Hematopoietic multipotent progenitor cell (in vitro differentiated cells): ENCODE results near the gene BTN2A1. TPM values are rescaled to one million over a fixed set of nuclear protein-coding genes. Genes with fewer than 3 reads are reported as not detected.
"Not testable (repeated sequence)": the region's sequence is repeated elsewhere in the genome, so short reads cannot be mapped to it uniquely, and the experiment has no call there.

Experiments
- DNase-seq, 3 donors: peaks; one replicate each; pipeline ENCODE4 v3.0.0-alpha.2; 2011 to 2015; ENCODE audit warnings: low read depth in 2 of 3, low spot score in 2 of 3
- small RNA-seq: library from RNA; depleted of rRNA; stranded (forward); fragments of <200 nt; gene quantifications from one replicate; pipeline ENCODE3, GENCODE V24; 2012
- total RNA-seq: library from RNA; depleted of rRNA; stranded (reverse); fragments of >200 nt; gene quantifications from one replicate; pipeline ENCODE4 v1.2.3, GENCODE V29; 2012

Gene BTN2A1
- total RNA-seq, 1 donor = 10.0 TPM

DNA sequence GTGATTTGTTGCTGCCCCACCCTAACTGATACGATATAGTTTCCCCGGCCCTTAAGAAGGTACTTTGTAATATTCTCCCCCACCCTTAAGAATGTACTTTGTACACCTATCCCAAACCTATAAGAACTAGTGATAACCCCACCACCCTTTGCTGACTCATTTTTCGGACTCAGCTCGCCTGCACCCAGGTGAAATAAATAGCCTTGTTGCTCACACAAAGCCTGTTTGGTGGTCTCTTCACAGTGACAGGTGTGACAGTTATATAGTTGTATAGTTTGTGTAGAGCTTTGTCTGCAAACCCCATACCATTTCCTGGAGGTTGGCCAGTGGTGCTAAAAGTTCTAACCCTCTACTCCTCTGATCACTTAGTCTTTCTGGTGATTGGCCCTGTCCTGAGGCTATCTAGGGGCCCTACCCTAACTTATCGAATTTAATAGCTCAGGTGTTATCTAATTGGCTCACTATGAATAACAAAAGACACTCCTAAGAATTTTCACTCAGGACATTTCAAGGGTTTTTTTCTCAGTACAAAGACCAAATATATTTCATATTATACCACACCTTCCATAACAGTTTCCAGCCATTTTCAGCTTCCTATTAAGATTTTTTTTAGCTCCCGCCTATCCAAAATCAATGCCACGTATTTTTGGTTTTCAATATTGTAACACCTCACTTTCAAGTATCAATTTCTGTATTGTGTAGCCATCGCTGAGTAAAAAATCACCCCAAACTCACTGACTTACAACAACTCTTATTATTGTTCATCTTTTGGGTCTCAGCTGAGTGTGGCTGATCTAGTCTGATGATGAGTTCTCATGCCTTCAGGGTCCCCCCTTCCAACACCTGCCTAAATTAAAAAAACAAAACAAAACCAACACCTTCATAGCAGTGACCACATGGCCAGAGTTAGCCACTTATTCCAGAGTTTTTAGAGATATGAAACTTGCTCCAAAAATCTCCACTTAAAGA is 32.5 kb downstream of the BTN2A1 start:
- DNase-seq = no peak

DNA sequence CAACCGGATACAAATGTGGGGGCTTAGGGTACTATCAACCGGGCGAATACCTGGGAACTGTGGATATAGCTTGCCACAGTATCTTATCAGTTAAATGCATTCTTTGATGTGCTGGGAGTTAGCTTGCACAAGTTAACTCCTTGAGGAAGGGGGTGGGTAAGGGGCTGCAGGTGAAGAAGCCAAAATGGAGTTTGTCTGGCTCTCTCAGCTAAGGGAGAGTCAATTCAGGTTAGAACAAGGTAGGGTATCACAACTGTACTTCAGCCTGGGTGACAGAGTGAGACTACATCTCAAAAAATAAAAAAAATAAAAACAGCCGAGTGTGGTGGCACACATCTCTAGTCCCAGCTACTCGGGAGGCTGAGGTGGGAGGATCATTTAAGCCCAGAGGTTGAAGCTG is 33.8 kb downstream of the BTN2A1 start:
- no peak for DNase-seq

DNA sequence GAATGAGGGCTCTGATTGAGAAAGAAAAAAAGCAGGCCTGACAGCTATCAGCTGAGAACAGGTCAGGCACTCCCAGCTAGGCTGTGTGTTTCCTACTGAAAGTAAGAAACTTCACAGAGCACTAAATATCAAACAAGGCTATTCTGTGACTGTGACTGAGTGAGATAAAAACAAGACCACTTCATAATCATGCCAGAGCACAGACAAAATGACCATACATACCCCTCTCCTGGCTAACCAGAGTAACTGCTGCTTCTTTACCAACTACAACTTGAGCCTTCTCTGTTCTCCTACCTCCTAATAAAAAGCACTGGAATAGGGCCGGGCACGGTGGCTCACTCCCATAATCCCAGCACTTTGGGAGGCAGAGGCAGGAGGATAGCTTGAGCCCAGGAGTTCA is 35.5 kb downstream of the BTN2A1 start:
- DNase-seq = peak in 2 of 3 donors; percentile 50 to 66

DNA sequence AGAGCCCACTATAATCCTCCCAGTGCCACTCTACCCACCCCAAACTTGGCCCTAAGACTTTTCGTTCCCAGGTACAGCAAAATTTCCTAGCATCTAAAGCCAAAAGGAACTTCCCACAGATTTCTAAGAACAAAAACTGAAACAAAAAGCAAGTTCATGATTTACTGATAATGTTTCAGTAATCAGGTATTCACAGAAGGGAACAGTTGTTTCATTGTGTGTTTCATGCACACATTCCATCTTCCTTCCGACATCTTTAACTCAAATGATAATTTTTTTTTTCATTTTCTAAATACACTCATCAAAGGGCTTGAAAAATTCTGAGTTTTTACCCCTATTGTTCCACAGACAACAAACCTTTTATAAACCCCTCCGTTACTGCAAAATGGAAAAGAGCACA is 36.4 kb downstream of the BTN2A1 start:
- DNase-seq = no peak

DNA sequence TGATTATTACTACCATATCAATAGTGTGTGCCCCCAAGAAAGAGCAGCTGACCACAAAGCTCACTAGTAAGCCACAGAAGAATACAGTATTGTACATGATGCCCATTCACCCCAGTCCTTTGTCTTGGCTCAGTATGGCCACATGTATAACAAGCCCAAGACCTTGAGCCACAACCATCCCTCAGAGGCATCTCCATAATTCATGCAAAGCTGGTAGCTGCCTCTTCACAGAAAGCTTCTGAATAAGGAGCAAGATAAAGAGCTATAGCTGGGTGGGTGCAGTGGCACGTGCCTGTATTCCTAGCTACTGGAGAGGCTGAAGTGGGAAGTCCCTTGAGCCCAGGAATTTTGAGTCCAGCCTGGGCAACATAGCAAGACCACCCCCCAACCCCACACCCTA is 37.5 kb downstream of the BTN2A1 start:
- no peak for DNase-seq

DNA sequence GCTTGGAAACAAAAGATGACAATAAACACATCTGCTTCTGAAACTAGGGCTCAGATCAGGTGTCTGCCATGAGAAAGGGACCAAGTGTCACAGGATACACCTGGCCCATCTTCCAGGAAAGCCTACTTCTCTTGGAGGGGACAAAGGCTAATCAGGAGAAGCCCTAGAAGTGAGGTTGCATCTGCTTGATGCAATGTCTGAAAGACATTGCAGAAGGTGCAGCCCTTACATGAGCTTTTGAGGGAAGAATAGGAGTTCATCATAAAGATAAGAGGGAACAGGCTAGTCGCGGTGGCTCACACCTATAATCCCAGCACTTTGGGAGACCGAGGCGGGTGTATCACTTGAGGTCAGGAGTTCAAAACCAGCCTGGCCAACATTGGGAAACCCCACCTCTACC is 39.9 kb downstream of the BTN2A1 start:
- no peak for DNase-seq

DNA sequence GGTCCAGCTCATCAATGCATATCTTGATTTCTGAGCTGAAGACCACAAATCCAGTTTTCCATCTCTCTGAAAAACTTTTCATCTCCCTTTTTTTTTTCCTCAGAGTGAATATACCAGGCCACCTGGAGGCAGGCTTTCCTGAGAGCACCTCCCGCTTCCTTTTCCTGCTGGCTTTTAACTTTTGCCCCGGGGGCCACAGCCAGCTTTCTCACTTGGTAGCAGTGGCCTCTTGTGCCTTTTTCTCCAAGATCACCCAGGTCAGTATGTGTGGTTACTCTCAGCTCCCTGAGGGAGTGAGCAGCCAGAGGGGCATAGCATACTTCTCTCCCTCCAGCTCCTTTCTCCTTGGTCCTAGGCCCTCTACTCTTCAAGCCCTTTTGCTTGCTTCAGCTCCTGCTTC is 42.3 kb downstream of the BTN2A1 start, which contains the start of gene BTN1A1:
Gene BTN1A1, plus strand, starts transcription at position 202 of the 400 bp plus-strand sequence. CDS start 984 bp downstream, outside the sequence.
- no peak for DNase-seq

DNA sequence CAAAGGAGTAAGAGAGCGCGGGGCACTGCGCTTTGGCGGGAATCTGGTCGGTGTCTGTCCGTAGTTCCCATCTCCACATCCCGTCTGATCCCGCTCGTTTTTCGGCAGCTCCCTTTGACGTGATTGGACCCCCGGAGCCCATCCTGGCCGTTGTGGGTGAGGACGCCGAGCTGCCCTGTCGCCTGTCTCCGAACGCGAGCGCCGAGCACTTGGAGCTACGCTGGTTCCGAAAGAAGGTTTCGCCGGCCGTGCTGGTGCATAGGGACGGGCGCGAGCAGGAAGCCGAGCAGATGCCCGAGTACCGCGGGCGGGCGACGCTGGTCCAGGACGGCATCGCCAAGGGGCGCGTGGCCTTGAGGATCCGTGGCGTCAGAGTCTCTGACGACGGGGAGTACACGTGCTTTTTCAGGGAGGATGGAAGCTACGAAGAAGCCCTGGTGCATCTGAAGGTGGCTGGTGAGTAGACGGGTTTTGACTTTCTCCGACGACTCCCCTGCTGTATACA is 43.8 kb downstream of the BTN2A1 start:
- peak in 2 of 3 donors; percentile 6 to 39 for DNase-seq

DNA sequence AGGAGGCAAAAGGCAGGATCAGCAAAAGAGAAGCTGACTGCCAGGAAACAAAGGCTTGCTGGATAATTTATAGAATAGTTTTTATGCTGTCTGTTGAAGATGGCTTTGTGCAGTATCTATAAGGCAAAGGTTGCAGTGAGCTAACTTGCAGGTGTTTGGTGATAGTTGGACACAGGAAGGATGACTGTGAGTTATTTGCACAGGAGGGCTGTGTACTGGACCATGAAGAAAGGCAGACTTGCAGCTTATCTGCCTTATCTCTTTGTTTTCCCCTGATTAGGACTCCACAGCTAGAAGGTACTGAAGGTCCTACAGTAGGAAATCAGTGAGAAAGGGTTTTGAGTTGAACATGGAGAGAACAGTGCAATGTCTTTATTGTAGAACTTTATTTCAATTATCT is 44.4 kb downstream of the BTN2A1 start:
- DNase-seq = no peak

DNA sequence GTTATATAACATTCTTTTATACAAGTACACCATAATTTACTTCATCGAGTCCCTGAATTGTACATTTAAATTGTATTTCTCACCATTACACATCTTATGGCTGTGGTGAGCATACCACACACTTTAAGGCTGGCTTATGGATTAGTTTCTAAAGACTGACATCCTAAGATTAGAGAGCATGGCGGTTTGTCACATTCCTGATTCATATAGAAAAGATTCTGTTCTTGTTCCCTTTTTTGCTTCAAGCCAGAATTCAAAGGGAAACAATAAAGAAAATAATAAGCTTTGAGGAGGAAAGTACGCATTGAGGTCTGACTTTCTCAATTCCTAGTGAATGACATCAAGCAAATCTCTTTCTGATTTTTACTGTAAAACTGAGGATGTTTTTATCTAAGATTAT is 44.9 kb downstream of the BTN2A1 start:
- DNase-seq = no peak

DNA sequence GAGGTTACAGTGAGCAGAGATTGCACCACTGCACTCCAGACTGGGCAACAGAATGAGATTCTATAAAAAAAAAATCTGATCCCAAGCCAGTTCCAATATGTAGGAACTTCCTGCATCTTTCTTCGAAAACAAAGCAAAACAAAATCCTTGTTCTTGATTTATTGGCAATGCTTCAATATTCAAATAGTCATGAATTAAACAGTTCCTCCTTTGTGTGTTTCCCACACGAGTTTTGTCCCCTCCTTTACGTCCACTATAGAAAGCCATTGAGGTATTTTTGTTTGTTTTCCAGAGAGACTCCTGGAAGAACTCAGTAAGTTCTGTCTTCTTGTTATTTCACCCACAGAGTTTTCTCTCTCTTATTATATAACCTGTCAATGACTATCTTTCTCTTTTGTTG is 49.9 kb downstream of the BTN2A1 start:
- DNase-seq = no peak

DNA sequence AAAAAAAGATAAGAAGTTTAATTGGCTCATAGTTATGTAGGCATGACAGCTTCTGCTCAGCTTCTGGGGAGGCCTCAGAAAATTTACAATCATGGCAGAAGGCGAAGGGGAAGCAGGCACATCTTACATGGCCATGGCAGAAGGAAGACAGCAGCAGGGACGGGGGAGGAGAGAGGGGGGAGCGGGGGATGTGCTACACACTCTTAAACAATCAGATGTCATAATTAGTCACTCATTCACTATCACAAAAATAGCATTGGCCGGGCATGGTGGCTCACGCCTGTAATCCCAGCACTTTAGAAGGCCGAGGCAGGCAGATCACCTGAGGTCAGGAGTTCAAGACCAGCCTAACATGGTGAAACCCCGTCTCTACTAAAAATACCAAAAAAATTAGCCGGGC is 53.3 kb downstream of the BTN2A1 start:
- not testable (repeated sequence) for DNase-seq

DNA sequence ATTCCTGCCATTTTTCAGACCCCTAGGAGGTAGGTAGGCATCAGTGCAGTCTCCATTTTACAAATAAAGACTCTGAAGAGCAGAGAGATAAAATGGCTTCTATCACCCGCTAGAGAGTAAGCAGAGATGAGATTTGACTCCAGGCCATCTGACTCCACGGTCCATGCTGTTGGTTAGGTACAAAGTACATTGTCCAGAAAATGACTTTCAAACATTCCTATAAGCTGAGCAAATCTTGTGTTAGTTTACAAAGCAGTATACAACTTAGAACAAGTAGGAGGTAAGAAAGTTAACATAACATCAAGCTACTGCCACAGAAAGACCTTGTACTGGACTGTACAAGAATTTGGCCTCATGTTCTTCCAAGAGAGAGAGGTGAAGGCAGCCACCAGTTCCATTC is 57.2 kb downstream of the BTN2A1 start:
- DNase-seq = no peak

DNA sequence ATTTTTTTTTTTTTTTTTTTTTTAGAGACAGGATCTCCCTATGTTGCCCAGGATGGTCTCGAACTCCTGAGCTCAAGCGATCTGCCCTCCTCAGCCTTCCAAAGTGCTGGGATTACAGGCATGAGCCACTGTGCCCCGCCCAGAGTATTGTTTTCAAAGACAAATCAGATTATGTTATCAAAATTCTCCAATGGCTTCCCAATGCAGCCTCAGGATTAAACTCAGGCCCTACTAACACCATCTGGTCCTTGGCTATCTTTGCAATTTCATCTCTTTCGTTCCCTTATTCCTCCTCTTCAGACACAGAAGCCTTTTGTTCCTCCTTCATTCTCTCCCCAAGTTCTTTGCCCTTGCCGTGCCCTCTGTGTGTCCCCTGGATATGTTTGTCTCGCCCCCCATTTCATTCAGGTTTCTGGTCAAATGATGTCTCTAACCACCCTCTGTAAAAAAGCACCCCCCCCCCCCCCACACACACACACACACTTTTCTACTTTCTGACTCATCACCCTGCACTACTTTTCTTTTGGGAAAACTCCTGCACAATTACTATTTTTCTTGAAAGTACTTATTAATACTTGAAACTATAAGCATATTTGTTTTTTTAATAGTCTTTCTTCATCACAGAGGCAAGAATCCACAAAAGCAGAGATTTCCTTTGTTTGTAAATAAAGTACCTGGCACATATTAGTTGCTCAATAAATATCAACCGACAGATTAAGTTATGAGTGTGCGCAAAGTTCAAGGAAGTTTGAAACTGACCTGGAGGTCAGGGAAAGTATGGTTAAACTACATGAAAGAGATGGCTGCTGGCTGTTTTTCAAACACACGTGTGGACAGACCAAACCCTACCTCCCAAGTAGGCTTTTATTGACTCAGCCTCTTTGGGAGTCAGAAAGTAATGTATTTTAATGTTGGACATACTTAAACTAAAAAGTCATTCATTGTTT is 59.0 kb downstream of the BTN2A1 start:
- DNase-seq = no peak

Small RNA genes within 50 kb of the gene (small RNA-seq; reads per million reads assigned to genes)
- not detected for gene RNU6-502P

Other genes starting within 250 kb of the BTN2A1 start
- gene BTN3A2, start 92.8 kb upstream of the BTN2A1 start, total RNA-seq = 42.0 TPM
- gene BTN2A2, start 74.8 kb upstream of the BTN2A1 start, total RNA-seq = 18.6 TPM
- gene BTN3A1, start 55.7 kb upstream of the BTN2A1 start, total RNA-seq = 26.7 TPM
- gene BTN3A3, start 17.5 kb upstream of the BTN2A1 start, total RNA-seq = 21.0 TPM
- gene BTN1A1, start 42.3 kb downstream of the BTN2A1 start, total RNA-seq = not detected
- gene HMGN4, start 80.4 kb downstream of the BTN2A1 start, total RNA-seq = 31.8 TPM
- gene ABT1, start 139.0 kb downstream of the BTN2A1 start, total RNA-seq = 23.2 TPM
- 4.8 TPM for gene ZNF322, start 201.8 kb downstream of the BTN2A1 start, total RNA-seq